ENCODE measurements around the gene SLC7A11.

SLC7A11 gene

DNA sequence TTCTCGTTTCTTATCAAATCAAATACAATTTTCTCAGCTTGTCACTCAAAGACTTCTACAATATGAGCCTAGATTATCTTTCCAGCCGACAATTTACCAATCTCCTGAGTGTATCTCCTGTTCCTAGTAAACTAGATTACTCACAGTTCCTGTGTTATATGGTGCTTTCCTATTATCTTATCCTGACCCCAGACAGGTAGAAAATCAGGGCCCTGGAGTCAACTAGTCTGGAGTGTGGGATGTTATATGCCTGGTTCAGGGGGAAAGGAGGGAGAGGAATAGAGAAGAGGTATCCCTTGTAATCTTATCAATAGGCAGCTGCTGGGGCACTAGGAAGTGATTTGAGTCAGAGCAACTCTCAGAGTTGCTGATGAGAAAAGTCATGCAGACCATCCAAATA lies 127.1 kb downstream of the SLC7A11 start:
- TF ChIP-seq TOX (CRISPR knock-in tag; IDR thresholded peaks at IDR 0.05; ENCODE audit: borderline replicate concordance), result no peak
- no peak for TF ChIP-seq ZNF565 (CRISPR knock-in tag; conservative IDR thresholded peaks at IDR 0.05; ENCODE audit: low read depth)
- no peak for TF ChIP-seq OSR1 (CRISPR knock-in tag; IDR thresholded peaks at IDR 0.05)
- TF ChIP-seq, protein P1, sequence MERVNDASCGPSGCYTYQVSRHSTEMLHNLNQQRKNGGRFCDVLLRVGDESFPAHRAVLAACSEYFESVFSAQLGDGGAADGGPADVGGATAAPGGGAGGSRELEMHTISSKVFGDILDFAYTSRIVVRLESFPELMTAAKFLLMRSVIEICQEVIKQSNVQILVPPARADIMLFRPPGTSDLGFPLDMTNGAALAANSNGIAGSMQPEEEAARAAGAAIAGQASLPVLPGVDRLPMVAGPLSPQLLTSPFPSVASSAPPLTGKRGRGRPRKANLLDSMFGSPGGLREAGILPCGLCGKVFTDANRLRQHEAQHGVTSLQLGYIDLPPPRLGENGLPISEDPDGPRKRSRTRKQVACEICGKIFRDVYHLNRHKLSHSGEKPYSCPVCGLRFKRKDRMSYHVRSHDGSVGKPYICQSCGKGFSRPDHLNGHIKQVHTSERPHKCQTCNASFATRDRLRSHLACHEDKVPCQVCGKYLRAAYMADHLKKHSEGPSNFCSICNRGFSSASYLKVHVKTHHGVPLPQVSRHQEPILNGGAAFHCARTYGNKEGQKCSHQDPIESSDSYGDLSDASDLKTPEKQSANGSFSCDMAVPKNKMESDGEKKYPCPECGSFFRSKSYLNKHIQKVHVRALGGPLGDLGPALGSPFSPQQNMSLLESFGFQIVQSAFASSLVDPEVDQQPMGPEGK (CRISPR knock-in tag; IDR thresholded peaks at IDR 0.05; ENCODE audit: borderline replicate concordance), result no peak
- no peak for TF ChIP-seq BACH2 (CRISPR knock-in tag; IDR thresholded peaks at IDR 0.05; ENCODE audit: borderline replicate concordance)
- no peak for TF ChIP-seq CSDC2 (CRISPR knock-in tag; IDR thresholded peaks at IDR 0.05)
- no peak for TF ChIP-seq SNAI2 (CRISPR knock-in tag; IDR thresholded peaks at IDR 0.05)
- TF ChIP-seq, protein P2, sequence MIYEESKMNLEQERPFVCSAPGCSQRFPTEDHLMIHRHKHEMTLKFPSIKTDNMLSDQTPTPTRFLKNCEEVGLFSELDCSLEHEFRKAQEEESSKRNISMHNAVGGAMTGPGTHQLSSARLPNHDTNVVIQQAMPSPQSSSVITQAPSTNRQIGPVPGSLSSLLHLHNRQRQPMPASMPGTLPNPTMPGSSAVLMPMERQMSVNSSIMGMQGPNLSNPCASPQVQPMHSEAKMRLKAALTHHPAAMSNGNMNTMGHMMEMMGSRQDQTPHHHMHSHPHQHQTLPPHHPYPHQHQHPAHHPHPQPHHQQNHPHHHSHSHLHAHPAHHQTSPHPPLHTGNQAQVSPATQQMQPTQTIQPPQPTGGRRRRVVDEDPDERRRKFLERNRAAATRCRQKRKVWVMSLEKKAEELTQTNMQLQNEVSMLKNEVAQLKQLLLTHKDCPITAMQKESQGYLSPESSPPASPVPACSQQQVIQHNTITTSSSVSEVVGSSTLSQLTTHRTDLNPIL (CRISPR knock-in tag; IDR thresholded peaks at IDR 0.05; ENCODE audit: low read depth), result no peak
- no peak for TF ChIP-seq ESRRG (CRISPR knock-in tag; IDR thresholded peaks at IDR 0.05)
- TF ChIP-seq, protein P3, sequence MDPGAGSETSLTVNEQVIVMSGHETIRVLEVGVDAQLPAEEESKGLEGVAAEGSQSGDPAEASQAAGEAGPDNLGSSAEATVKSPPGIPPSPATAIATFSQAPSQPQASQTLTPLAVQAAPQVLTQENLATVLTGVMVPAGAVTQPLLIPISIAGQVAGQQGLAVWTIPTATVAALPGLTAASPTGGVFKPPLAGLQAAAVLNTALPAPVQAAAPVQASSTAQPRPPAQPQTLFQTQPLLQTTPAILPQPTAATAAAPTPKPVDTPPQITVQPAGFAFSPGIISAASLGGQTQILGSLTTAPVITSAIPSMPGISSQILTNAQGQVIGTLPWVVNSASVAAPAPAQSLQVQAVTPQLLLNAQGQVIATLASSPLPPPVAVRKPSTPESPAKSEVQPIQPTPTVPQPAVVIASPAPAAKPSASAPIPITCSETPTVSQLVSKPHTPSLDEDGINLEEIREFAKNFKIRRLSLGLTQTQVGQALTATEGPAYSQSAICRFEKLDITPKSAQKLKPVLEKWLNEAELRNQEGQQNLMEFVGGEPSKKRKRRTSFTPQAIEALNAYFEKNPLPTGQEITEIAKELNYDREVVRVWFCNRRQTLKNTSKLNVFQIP (CRISPR knock-in tag; IDR thresholded peaks at IDR 0.05; ENCODE audit: borderline replicate concordance, low read depth), result no peak
- no peak for TF ChIP-seq ZNF8 (CRISPR knock-in tag; IDR thresholded peaks at IDR 0.05)
- TF ChIP-seq ZC3H10 (CRISPR knock-in tag; IDR thresholded peaks at IDR 0.05), result no peak
- no peak for TF ChIP-seq ZFP3 (CRISPR knock-in tag; IDR thresholded peaks at IDR 0.05)
- no peak for TF ChIP-seq ZFP30 (CRISPR knock-in tag; IDR thresholded peaks at IDR 0.05)
- no peak for TF ChIP-seq TCF4 (CRISPR knock-in tag; IDR thresholded peaks at IDR 0.05; ENCODE audit: borderline replicate concordance)
- no peak for TF ChIP-seq PPARA (CRISPR knock-in tag; IDR thresholded peaks at IDR 0.05; ENCODE audit: borderline replicate concordance)
- ATAC-seq, result no peak

DNA sequence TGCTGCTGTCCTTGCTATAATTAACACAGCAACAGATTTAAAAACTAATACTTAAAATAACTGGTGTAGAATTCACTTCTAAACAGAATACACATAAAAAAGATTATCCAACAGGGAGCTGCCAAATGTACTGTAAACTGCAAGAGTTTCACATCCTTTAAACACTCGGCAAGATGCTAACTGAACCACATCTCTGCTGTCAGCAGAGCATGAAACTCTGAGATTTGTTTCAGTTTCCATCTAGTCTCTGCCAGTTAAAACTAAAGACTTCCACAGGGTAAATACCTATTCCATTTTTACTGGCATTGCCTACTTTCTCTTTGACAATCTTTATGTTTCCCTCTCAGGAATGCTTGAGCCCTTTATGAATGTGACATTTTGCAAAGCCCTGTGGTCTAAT lies 127.7 kb downstream of the SLC7A11 start:
- no peak for ATAC-seq
- TF ChIP-seq, protein P4, sequence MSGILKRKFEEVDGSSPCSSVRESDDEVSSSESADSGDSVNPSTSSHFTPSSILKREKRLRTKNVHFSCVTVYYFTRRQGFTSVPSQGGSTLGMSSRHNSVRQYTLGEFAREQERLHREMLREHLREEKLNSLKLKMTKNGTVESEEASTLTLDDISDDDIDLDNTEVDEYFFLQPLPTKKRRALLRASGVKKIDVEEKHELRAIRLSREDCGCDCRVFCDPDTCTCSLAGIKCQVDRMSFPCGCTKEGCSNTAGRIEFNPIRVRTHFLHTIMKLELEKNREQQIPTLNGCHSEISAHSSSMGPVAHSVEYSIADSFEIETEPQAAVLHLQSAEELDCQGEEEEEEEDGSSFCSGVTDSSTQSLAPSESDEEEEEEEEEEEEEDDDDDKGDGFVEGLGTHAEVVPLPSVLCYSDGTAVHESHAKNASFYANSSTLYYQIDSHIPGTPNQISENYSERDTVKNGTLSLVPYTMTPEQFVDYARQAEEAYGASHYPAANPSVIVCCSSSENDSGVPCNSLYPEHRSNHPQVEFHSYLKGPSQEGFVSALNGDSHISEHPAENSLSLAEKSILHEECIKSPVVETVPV (CRISPR knock-in tag; IDR thresholded peaks at IDR 0.05), result no peak
- TF ChIP-seq TCF4 (CRISPR knock-in tag; IDR thresholded peaks at IDR 0.05; ENCODE audit: borderline replicate concordance) (no peak), SNAI2 (CRISPR knock-in tag; IDR thresholded peaks at IDR 0.05) (no peak), ZFP3 (CRISPR knock-in tag; IDR thresholded peaks at IDR 0.05) (no peak), TOX (CRISPR knock-in tag; IDR thresholded peaks at IDR 0.05; ENCODE audit: borderline replicate concordance) (no peak), PPARA (CRISPR knock-in tag; IDR thresholded peaks at IDR 0.05; ENCODE audit: borderline replicate concordance) (no peak), ZNF8 (CRISPR knock-in tag; IDR thresholded peaks at IDR 0.05) (no peak), ZC3H10 (CRISPR knock-in tag; IDR thresholded peaks at IDR 0.05) (no peak), ESRRG (CRISPR knock-in tag; IDR thresholded peaks at IDR 0.05) (no peak), RARB (CRISPR knock-in tag; IDR thresholded peaks at IDR 0.05) (no peak), CSDC2 (CRISPR knock-in tag; IDR thresholded peaks at IDR 0.05) (no peak), ISL1 (CRISPR knock-in tag; IDR thresholded peaks at IDR 0.05) (no peak)
